Measurements from ENCODE around the gene PPP1R15B. TPM values are rescaled to one million over a fixed set of nuclear protein-coding genes. Genes with fewer than 3 reads are reported as not detected.
A peak's percentile ranks its signal among the peaks of the same experiment; 100 is the strongest.

The PPP1R15B gene
- total RNA-seq, 1 donor from 2014 or later = 70.6 TPM

GRCh38 chr1:204366759-204367158, 44.9 kb downstream of the PPP1R15B start:
- no peak for DNase-seq
- Mint-ChIP-seq H3K4me3 (no peak overlapping the region), H3K4me1 (peaks cover 6% of the 10 kb centered on the region), H3K27me3 (peaks cover 26% of the 10 kb centered on the region), H3K27ac (no peak overlapping the region), H3K9me3 (no peaks in the 10 kb centered on the region), H3K36me3 (ENCODE audit: low read depth) (no peaks in the 10 kb centered on the region)
- ATAC-seq (ENCODE audit: low read depth) = no peak
- POLR2A ChIA-PET = no interaction called here
- CTCF ChIA-PET = interaction anchor here (0.6 kb wide), 1 partner anchor 132 kb away, joined by 3 read pairs; no protein-coding TSS in a partner anchor
- TF ChIP-seq CTCF (IDR thresholded peaks at IDR 0.05) = no peak
- intact Hi-C loops (cut with micrococcal nuclease) = no loop called here

- H3K4me1 Mint-ChIP-seq = peaks cover 3% of the 10 kb centered on the region
- no peaks in the 10 kb centered on the region for H3K36me3 Mint-ChIP-seq (ENCODE audit: low read depth)
- peaks cover 45% of the 10 kb centered on the region for H3K27me3 Mint-ChIP-seq
- POLR2A ChIA-PET = interaction anchor here (0.6 to 1.2 kb wide), 4 partner anchors 15 to 751 kb away, joined by 4 to 5 read pairs (median 4); no protein-coding TSS in a partner anchor
- H3K9me3 Mint-ChIP-seq = no peaks in the 10 kb centered on the region
- H3K4me3 Mint-ChIP-seq = peak overlapping the region; percentile 77
- intact Hi-C loops (cut with micrococcal nuclease) = loop anchor here (1.0 to 5.0 kb wide), 7 partner anchors 15 to 861 kb away; partner anchors contain the start of gene SNRPE
- TF ChIP-seq CTCF (IDR thresholded peaks at IDR 0.05) = peak; percentile 19
- peak; percentile 54 for DNase-seq
- H3K27ac Mint-ChIP-seq = no peak overlapping the region
- CTCF ChIA-PET = interaction anchor here (0.6 to 2.5 kb wide), 18 partner anchors 9 to 493 kb away, joined by 3 to 36 read pairs (median 4); partner anchors contain the start of gene GOLT1A
- ATAC-seq (ENCODE audit: low read depth) = peak; percentile 91
Measured at GRCh38 chr1:204363335-204364114, 48.1 kb downstream of the PPP1R15B start.

GRCh38 chr1:204362984-204363334, 48.7 kb downstream of the PPP1R15B start:
- intact Hi-C loops (cut with micrococcal nuclease) = loop anchor here (1.0 to 5.0 kb wide), 7 partner anchors 16 to 861 kb away; partner anchors contain the start of gene SNRPE
- no peak overlapping the region for H3K27ac Mint-ChIP-seq
- CTCF ChIA-PET = interaction anchor here (0.6 to 2.5 kb wide), 17 partner anchors 8 to 492 kb away, joined by 3 to 36 read pairs (median 5); partner anchors contain the start of gene GOLT1A
- peak overlapping the region; percentile 77 for H3K4me3 Mint-ChIP-seq
- DNase-seq (no peak), ATAC-seq (ENCODE audit: low read depth) (no peak)
- peaks cover 45% of the 10 kb centered on the region for H3K27me3 Mint-ChIP-seq
- POLR2A ChIA-PET = interaction anchor here (0.6 to 1.2 kb wide), 4 partner anchors 15 to 750 kb away, joined by 4 to 5 read pairs (median 4); no protein-coding TSS in a partner anchor
- H3K9me3 Mint-ChIP-seq = no peaks in the 10 kb centered on the region
- TF ChIP-seq CTCF (IDR thresholded peaks at IDR 0.05) = no peak
- no peaks in the 10 kb centered on the region for H3K36me3 Mint-ChIP-seq (ENCODE audit: low read depth)
- peaks cover 4% of the 10 kb centered on the region for H3K4me1 Mint-ChIP-seq

- DNase-seq (no peak), ATAC-seq (ENCODE audit: low read depth) (no peak)
- H3K36me3 Mint-ChIP-seq (ENCODE audit: low read depth) = no peaks in the 10 kb centered on the region
- ChIA-PET POLR2A (no interaction called here), CTCF (interaction anchor here (1.7 to 2.5 kb wide), 4 partner anchors 147 to 445 kb away, joined by 3 to 13 read pairs (median 8); partner anchors contain the start of gene GOLT1A)
- H3K27me3 Mint-ChIP-seq = peaks cover 44% of the 10 kb centered on the region
- TF ChIP-seq CTCF (IDR thresholded peaks at IDR 0.05) = no peak
- intact Hi-C loops (cut with micrococcal nuclease) = loop anchor here (2.0 to 5.0 kb wide), 4 partner anchors 17 to 859 kb away; no protein-coding TSS in a partner anchor
- H3K27ac Mint-ChIP-seq = no peak overlapping the region
- peaks cover 11% of the 10 kb centered on the region for H3K4me1 Mint-ChIP-seq
- H3K4me3 Mint-ChIP-seq = no peak overlapping the region
- H3K9me3 Mint-ChIP-seq = no peaks in the 10 kb centered on the region
Measured at GRCh38 chr1:204361781-204362180, 49.8 kb downstream of the PPP1R15B start.

- intact Hi-C loops (cut with micrococcal nuclease) = loop anchor here (5.0 kb wide), 2 partner anchors 36 to 859 kb away; no protein-coding TSS in a partner anchor
- CTCF ChIA-PET = interaction anchor here (2.3 to 2.5 kb wide), 2 partner anchors 155 to 198 kb away, joined by 12 to 13 read pairs; no protein-coding TSS in a partner anchor
- Mint-ChIP-seq H3K27me3 (peaks cover 44% of the 10 kb centered on the region), H3K4me1 (peaks cover 11% of the 10 kb centered on the region), H3K9me3 (no peaks in the 10 kb centered on the region), H3K36me3 (ENCODE audit: low read depth) (no peaks in the 10 kb centered on the region), H3K4me3 (no peak overlapping the region), H3K27ac (no peak overlapping the region)
- TF ChIP-seq CTCF (IDR thresholded peaks at IDR 0.05) = no peak
- DNase-seq (no peak), ATAC-seq (ENCODE audit: low read depth) (no peak)
- POLR2A ChIA-PET = no interaction called here
Measured at GRCh38 chr1:204361341-204361771, 50.3 kb downstream of the PPP1R15B start.
